NK-92 (cell line): ENCODE results near the gene LMCD1.

Experiments
- DNase-seq: peaks from one replicate; lab custom pipeline; 2025; ENCODE audit not compliant: unreplicated experiment; lab: John Stamatoyannopoulos, UW

LMCD1 gene

DNA sequence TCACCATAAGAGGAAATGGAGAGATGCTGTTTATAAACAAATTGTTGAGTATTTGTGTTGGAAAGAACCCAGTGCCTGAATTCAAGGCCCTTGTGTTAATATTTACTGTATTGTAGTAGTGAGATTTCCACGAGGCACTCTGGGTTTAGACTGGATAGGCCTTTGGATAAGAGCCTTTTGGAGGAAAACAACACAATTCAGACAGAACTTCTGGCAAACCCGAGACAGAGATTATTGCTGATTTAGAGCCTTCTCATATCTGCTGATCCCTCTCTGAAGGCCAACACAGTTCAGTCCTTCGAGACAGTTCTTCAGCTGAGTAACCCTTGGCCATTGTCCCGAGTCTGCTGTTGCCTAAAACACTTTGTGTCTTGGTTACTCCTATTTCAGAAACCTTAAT lies 55.7 kb downstream of the LMCD1 start:
- no peak for DNase-seq

DNA sequence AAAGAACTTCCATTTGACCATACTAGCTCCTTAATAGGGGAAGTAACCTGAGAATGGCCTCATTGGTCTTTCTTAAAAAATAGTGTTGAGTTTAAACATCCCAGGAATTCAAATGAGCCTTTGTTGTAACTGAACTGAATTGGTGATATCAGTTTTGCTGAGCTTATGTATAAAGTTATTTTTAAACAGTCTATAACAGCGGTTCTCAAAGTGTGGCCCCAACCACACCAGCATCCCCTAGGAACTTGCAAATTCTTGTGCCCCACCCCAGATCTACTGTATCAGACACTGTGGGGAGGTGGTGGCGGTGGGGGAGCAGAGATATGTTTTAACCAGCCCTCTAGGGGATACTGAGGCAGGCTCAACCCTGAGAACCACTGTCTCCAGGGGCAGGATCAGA lies 57.0 kb downstream of the LMCD1 start:
- no peak for DNase-seq

DNA sequence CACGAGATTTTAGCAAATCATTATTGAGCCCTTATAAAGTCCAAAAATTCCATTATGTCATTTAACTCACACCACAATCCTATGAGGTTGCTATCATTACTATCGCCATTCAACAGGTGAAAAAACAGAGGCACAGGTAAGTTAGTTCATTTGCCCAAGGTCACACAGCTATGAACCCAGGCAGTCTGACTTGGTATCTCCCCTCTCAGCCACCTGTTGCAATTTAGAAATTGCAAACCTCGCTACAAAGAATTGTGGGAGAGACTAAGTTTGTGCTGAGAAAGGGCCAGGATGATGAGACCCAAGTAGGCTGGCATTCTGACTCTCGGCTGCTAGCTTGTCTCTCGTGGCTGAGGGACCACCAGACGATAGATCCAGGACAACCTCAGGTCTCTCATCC lies 57.7 kb downstream of the LMCD1 start:
- DNase-seq: no peak

DNA sequence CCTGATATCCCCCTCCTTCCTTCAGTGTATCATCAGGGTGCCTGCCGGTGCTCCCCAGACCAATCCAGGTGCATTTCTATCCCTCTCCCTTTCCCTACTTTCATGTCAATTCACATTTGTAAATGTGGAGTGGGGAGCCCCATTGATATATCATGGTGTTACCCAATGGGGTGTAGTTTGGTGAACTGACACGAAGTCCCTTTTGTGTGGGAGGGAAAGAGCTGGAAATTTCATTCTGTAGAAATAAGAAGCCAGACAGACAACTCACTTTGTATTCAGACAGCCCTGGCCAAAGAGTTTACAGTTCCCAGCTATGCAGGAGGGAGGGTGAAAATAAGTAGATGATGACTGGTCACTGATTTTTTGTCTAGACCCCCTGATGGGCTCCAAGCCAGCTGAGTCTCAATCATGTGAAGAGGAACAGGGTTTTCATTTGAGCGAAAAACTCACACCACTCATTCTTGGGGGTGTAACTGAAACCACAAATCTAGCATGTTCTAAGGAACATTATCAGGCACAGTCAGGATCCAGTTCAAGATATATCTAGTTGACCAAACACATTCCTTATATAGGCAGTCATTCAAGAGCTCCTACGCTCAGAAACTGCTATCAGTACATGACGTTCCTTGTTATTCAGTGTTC lies 58.9 kb downstream of the LMCD1 start:
- no peak for DNase-seq

DNA sequence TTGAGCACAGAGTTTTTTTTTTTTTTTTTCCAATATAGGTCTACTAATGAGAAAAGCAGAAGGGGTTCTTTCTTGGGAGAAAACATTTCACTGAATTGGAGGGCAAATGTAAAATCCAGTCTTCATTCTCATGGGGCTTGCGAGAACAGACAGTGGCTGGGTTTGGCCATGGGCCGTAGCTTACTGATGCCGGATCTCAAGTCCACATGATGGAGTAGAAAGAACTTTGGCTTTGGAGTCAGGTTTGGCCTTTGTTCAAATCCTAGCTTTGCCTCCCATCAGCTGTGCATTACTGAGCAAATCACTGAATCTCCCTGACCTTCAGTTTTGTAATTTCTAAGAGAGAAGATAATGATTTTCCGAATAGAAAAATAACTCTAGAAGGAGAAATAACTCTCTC lies 59.7 kb downstream of the LMCD1 start:
- DNase-seq: no peak

DNA sequence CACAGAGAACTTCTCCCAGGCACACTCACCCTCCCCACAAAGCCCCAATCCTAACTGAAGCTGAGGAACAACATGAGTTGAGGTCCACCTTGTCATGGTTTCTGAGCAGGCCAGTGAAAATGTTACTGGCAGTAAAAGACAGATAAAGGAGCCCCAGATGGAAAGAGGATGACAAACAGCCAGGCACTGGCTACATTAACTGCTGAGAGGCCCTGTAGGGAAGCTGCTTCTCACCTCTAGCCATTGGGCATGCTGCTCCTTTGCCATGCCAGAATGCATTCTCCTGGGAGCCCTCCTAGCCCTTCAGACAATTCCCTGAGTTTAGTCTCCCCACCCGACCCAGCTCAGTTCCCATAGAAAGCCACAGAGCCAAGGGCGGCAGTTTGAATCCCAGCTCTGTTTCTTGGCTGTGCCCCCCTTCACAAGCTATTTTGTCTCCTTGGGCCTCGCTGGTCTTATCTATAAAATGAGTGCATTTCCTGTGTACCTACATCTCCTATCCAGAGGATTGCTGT lies 60.5 kb downstream of the LMCD1 start:
- no peak for DNase-seq

DNA sequence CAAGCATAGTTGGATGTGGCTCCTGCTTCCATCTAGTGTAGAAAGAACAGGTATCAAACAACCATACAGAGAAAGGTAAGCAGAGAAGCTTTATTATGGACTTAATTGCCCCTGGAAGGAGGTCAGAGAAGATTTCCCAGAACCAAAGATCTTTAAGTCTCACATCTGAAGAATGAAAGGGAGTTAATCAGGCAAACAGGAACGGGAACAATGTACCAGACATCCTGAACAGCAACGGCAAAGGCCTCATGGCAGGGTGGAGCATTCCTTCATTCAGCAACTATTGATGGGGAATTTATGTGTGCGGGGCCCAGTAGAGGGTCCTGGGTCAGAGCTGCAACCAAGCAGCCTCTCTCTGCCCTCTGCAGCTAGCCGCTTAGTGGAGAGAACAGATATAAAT lies 61.5 kb downstream of the LMCD1 start:
- no peak for DNase-seq

DNA sequence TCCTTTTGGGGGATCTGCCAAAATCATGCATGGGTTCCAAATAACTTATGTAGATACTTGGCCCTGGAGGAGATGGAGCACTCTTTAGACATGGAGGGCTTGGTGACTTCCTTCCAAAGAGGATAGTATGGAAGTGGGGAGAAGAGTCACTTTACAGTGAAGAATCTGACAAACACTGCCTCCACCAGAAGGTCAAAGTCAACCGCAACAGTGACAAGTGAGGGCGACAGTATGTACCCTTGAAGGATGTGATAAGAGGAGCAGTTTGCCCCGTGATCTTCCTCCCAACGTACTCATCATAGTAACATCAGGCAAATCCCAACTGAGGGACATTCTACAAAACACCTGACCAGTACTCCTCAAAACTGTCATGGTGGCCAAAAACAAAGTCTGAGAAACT lies 62.0 kb downstream of the LMCD1 start:
- no peak for DNase-seq

DNA sequence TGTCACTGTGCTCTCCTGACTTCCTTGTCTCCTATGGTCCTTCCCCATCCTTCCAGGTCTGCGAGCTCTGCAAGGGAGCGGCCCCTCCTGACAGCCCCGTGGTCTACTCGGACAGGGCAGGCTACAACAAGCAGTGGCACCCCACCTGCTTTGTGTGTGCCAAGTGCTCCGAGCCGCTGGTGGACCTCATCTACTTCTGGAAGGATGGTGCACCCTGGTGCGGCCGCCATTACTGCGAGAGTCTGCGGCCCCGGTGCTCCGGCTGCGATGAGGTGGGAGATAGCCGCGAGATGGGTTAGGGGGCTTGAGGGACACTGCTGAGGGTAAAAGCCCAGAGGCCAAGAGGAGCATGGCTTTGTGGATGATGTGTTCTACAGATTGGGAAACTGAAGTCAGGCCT lies 63.8 kb downstream of the LMCD1 start:
- DNase-seq: no peak

DNA sequence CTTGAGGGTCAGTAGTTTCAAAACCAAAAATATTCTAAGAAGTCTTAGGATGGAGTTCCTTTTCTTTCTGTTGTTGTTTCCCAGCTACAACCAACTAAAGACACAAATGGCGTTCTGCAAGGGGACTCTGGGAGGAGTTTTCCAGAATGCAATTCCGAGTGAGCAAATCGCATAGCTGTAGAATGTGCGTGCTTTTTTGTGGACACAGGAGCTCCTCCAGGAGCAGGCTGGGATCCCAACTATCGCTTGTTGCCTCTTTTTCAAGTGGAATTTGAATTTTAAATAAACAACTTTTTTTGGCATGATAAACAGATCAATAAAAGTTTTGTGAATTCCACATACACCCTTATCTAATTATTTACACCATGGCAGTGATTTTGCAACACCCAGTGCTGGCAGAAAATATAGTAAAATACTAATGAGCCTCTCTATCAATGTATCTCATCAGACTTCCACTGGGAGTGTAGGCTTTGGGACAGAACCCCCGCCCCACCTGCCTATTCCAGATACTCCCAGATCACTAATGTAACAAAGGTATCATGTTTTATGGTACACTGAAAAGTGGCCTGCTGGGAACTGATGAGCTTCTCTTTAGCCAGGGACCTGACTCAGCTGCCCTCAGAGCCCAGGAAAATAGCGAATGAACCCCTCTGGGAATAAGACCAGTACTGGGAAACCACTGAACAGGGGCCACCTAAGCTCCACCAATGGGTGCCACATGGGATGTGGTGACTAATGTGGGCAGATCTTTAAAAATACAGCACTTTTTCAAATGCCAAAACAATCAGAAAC lies 66.4 kb downstream of the LMCD1 start:
- DNase-seq: no peak

DNA sequence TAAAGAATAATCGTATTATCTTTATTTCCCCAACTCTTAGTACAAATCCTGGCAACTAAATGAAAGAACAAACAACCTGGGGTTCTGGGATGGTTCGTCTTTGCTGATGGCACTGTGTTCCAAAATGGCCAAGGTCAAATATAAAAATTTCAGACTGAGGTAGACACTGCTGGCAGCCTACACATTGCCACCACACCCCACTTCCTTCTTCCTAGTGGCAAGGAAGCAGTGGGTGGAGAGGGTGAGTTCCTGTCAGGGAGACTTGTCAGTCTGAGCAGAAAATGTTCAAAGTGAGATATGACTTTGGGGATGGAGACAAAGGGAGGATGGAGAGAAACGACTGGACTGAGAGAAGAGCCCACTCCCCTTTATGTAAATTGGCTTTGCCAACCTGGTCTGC lies 69.6 kb downstream of the LMCD1 start:
- DNase-seq: no peak

DNA sequence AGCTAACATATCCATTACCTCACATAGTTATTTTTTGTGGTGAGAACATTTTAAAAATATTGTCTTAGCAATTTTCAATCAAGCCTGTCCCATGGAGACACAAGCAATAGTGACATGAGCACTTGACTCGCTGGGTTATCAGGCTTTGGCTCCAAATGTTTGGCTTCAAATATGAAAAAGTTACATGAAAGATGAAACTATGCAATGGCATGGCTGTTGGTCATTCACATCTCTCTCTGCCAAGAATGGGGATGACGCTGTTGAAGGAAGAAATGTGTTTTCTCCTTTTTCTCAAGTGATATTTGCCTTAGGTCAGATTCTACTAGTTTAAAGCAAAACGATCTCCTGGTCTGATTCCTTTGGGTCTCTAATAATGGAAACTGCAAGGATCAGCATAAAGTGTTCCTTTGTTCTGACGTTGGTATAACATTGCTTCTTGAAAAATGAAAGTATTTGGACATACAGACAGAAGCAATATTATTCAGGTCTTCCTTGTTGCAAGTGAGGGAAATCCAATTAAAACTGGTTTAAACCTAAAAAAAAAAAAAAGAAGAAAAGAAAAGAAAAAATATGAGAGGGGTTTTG lies 71.8 kb downstream of the LMCD1 start:
- no peak for DNase-seq

DNA sequence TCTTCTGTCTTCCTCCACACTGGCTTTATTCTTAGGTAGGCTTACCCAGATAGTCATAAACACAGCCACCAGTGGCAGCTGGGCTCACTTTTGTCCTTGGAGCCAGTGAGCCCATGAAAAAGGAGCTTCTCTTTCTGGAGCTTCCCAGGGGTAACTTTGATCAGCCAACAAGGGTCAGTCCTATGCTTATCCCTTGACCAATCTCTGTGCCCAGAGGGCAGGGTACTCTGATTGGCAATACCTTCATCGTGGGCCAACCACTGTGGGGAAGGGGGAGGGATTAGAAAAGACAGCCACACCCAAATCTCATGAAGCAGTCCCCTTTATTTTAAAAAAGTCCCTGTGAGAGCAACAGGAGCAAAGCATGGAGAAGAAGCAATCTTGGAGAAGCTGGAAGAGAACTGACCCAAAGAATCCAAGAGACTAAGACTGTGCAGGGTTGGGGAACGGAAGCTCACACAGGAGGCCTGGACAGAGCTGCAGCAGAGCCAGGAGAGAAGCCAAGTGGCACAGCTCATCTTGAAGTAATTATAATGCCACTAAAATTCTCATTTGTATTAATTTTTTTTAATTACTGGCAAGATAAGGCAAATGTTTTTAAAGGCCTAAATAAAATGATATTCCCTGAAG lies 72.5 kb downstream of the LMCD1 start:
- DNase-seq: no peak

DNA sequence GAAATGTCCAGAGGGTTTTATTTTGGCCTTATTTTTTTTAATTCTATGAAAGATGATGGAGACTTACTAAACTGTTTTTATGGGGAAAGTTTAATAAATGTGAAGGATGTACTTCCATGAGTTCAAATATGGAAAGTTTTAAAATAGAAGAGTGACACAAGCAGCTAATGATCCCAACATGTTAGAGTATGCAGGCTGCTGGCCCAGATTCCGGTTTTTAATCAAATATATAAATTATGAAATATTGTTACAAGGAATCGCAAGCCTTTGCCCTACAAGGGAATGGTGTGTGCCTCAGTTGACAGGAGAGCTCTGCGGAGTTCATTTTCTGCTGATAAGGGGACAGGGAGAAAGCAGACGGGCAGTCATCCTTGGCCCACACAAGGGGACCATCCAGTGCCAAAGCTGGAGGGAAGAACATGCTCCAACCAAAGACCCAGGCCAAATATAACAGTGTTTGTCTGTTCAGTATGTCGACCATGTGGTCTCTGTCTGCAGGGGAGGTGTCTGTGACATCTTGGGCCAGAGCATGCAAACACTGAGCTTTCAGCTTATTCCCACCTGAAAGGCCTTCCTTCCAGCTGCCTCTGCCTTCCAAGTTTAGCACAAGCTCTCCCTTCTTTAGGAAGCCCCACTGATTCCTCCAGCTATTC lies 73.2 kb downstream of the LMCD1 start:
- no peak for DNase-seq

DNA sequence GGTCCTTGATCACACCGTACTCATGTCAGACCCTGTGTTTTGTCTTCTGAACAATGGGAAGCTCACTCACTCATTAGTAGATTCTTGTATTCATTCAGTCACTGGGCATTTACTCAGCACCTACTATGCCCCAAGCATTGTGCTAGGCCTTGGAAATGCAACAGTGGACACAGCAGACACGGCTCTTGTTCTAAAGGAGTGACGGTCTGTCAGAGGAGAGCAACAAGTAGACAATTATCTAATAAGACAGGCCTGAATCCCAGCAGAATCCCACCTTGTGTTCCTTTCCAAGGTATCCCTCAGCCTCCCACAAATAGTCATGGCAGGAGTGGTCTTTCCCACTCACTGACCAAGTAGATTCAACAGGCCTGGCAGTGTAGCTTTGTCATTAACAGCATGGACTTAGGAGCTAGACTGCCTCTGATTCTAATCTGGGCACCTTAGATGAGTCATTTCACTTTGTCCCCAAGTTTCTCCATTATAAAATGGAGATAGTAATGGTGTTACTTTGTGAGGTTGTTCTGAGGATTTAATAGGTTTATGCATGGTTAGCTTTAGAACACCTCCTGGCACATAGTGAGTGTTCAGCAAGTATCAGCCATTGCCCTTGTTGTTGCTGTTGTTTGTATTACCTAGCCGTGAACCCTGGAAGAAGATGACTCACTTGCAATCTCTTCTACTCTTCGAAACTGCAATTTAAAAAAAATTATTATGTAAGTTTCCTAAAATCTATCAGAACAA lies 73.9 kb downstream of the LMCD1 start:
- DNase-seq: no peak

DNA sequence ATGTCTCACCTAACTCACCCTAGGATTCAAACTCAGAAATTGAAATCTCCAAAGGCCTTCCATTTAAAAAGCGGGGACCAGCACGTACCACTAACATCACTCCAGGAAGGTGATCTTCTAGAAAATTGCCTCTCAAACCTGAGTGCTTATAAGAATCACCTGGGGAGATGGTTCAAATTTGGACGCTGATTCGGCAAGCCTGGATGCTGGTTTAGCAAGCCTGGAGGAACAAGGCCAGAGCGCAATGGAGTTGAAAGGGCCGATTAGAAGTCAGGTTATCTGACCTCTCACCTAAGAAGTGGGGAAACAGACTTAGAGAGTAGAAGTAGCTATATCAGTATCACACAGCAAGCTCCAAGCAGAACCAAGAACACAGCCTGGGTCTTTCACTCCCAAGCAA lies 74.8 kb downstream of the LMCD1 start:
- DNase-seq: no peak

DNA sequence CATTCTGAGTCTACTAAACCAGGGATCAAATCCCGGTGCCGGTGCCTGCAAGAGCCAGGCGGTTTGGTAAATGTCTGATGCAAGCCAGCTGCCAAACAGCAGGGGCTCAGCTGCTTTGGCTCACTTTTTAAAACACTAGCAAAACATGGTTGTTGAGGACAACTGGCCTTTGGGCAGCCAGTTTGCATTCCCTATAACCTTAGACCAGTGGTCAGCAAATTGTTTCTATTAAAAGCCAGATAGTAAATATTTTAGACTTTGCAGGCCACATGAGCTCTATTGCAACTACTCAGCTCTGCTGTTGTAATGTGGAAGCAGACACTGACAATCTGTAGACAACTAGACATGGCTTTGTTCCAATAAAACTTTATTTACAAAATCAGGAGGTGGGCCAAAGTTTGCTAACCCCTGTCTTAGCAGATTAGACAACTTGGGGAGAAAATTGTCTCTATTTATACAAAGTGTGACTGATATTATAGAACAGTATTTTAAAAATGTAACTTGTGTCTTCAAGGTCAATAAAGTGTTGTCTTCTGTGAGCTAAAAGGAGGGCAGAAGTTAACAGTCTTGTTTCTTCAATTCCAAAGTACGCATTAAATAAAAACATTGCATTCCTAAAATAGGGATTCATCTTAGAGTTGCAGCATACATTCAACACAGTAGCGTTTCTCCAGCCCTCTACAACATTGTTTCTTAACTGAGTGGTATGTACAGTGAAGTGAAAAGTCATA lies 75.4 kb downstream of the LMCD1 start:
- DNase-seq: no peak

DNA sequence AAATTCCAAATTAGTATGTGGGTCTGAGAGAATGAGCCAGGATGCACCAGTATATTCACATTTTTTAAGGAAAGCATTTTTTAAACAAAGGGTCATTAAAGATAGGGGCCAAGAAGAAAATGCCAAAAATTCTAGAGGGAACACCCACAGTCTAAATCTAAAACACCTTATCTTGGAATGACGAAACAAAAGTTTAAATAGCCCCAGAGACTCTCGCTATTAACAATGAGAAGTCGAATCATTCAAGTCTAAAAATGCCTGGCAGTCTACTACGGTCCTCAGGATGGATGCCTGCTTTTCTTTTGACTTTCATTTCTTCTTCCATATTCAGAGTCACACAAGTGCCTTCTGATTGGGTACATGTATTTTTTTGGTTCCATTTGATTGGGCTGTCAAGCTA lies 76.7 kb downstream of the LMCD1 start:
- no peak for DNase-seq

DNA sequence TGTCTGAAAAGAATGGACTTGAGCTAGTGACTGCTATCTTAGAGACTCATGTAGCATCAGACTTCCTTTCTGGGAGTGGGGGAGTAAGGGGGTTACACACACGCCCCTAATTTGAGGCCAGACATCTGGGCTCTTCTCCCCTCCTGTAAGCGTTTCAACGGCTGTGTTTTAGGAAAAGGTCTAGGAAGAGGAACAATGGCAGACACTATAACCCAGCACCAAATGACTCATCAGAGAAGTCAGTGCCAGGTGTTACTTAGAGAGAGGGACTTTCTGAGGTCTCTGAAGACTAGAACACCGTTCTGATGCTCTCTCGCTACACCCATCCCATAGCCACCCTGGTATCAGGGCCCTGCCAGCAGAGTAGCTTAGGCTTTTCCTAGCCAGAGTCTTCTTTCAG lies 77.5 kb downstream of the LMCD1 start:
- DNase-seq: no peak

DNA sequence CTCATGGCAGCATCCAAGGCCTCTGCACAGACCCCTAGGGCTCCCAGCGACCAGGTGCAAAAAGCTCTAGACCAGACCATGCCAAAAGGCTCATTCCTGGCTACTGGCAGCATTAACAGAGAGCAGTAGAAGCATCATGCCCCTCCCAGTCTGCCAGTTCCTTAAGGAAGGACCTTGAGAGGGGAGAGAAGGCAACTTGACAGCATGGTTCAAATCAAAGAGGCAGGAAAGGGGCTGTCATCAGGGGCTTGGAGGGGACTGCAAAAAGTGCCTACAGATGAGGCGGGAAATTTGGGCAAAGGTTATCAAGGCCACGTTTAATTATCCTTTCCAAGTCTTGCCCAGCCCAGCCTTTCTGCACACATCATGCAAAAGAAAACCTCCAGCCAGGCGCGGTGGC lies 78.3 kb downstream of the LMCD1 start:
- DNase-seq: no peak
